ENCODE measurements around the gene GPC5.

Gene GPC5

GRCh38 chr13:91595677-91596076 is 197.3 kb downstream of the GPC5 start:
- DNase-seq, result no peak

GRCh38 chr13:91596842-91597241 is 198.4 kb downstream of the GPC5 start:
- no peak for DNase-seq

- no peak for DNase-seq
These were observed 200.2 kb downstream of the GPC5 start for GRCh38 chr13:91598655-91599054.

GRCh38 chr13:91601273-91601672 is 202.9 kb downstream of the GPC5 start:
- DNase-seq, result no peak

GRCh38 chr13:91601807-91602206 is 203.4 kb downstream of the GPC5 start:
- no peak for DNase-seq

GRCh38 chr13:91609353-91609752 is 210.9 kb downstream of the GPC5 start:
- no peak for DNase-seq

GRCh38 chr13:91618315-91618714 is 219.9 kb downstream of the GPC5 start:
- no peak for DNase-seq

- no peak for DNase-seq
These were observed 222.3 kb downstream of the GPC5 start for GRCh38 chr13:91620670-91621141.

GRCh38 chr13:91621161-91621560 is 222.7 kb downstream of the GPC5 start:
- DNase-seq, result no peak

- no peak for DNase-seq
These were observed 223.5 kb downstream of the GPC5 start for GRCh38 chr13:91621963-91622362.

- no peak for DNase-seq
These were observed 224.5 kb downstream of the GPC5 start for GRCh38 chr13:91622778-91623550.

- DNase-seq, result no peak
These were observed 229.7 kb downstream of the GPC5 start for GRCh38 chr13:91627952-91628739.

GRCh38 chr13:91630946-91631345 is 232.5 kb downstream of the GPC5 start:
- no peak for DNase-seq

- DNase-seq, result no peak
These were observed 233.7 kb downstream of the GPC5 start for GRCh38 chr13:91632086-91632485.

- DNase-seq, result no peak
These were observed 240.9 kb downstream of the GPC5 start for GRCh38 chr13:91639330-91639729.

GRCh38 chr13:91643394-91643793 is 245.0 kb downstream of the GPC5 start:
- no peak for DNase-seq

GRCh38 chr13:91644806-91645205 is 246.4 kb downstream of the GPC5 start:
- no peak for DNase-seq

GRCh38 chr13:91647361-91647990 is 249.1 kb downstream of the GPC5 start:
- no peak for DNase-seq

GRCh38 chr13:91648012-91648411 is 249.6 kb downstream of the GPC5 start:
- no peak for DNase-seq

GRCh38 chr13:91649456-91649855 is 251.0 kb downstream of the GPC5 start:
- DNase-seq, result no peak

GRCh38 chr13:91652404-91653301 is 254.2 kb downstream of the GPC5 start:
- no peak for DNase-seq

GRCh38 chr13:91655731-91656130 is 257.3 kb downstream of the GPC5 start:
- no peak for DNase-seq
